GM12878 (cell line): ENCODE data around the gene MYOD1. TPM values are rescaled to one million over a fixed set of nuclear protein-coding genes. Genes with fewer than 3 reads are reported as not detected.

Experiments used
- ATAC-seq: fragments of 200-7000 bp; cut with Tn5 transposase; 3 replicates; pipeline ENCODE4 v1.9.1; 2020; ENCODE audit warnings: mild to moderate bottlenecking, moderate library complexity
- BruUV-seq: library from RNA; stranded (reverse); fragments of 400-500 nt; replicated peaks from 2 replicates; lab custom pipeline; 2021; lab: Mats Ljungman, UMichigan
- CTCF ChIA-PET: fragments of 300-600 bp; sonication (Branson Sonifier 250); formaldehyde crosslinking; extraction: SDS; loops from one replicate; lab custom pipeline; 2021; ENCODE audit warnings: inconsistent platforms; lab: Yijun Ruan, JAX
- POLR2A ChIA-PET: fragments of 350-600 bp; formaldehyde crosslinking; extraction: SDS; loops from one replicate; lab custom pipeline; 2021; ENCODE audit warnings: inconsistent platforms; lab: Charles Lee
- RAD21 ChIA-PET: fragments of 300-600 bp; sonication (Branson Sonifier 250); formaldehyde crosslinking; loops from one replicate; lab custom pipeline; 2023; ENCODE audit warnings: antibody characterized with exemption; ENCODE audit not compliant: unreplicated experiment; lab: Charles Lee
- SMC1A ChIA-PET: fragments of 300-600 bp; sonication (Branson Sonifier 250); formaldehyde crosslinking; loops from one replicate; lab custom pipeline; 2023; ENCODE audit not compliant: unreplicated experiment, uncharacterized antibody; lab: Charles Lee
- DNase-seq: peaks from one replicate; pipeline ENCODE4 v3.0.0-alpha.2; 2011; ENCODE audit warnings: low read depth, low spot score
- FAIRE-seq: peaks from 3 replicates; lab custom pipeline; 2011; peaks lifted over from hg19 to GRCh38; lab: Jason Lieb, UNC
- H2AFZ ChIP-seq: 2 replicates; pipeline ENCODE4 v1.6.0; 2011; ENCODE audit warnings: low read depth, low read length, control low read depth; ENCODE audit not compliant: control insufficient read depth
- H3K27ac ChIP-seq: 2 replicates; pipeline ENCODE4 v1.5.1; 2011; ENCODE audit warnings: control low read depth; ENCODE audit not compliant: control insufficient read depth, insufficient read depth
- H3K27me3 ChIP-seq, 2 experiments: replicated peaks in 1 of 2; 2 replicates each; pipeline versions ENCODE4 v1.6.0 to v1.6.1; 2011; ENCODE audit warnings: low read length in 1 of 2; ENCODE audit not compliant: control insufficient read depth in 2 of 2, insufficient read depth in 2 of 2
- H3K36me3 ChIP-seq, 2 experiments: 2 replicates each; pipeline ENCODE4 v1.5.1; 2011; ENCODE audit warnings: low read length in 1 of 2; ENCODE audit not compliant: control insufficient read depth in 2 of 2, insufficient read depth in 2 of 2
- H3K4me1 ChIP-seq: 2 replicates; pipeline ENCODE4 v1.6.1; 2011; ENCODE audit warnings: mild to moderate bottlenecking, low read length, moderate library complexity, mixed read lengths; ENCODE audit not compliant: control insufficient read depth, insufficient read depth
- H3K4me2 ChIP-seq: 2 replicates; pipeline ENCODE4 v1.6.0; 2011; ENCODE audit warnings: control low read depth; ENCODE audit not compliant: control insufficient read depth, insufficient read depth
- H3K4me3 ChIP-seq: fragments of 200-600 bp; sonication (generic); 2 replicates; pipeline ENCODE4 v1.5.1; 2016
- H3K79me2 ChIP-seq: 2 replicates; pipeline ENCODE4 v1.6.0; 2011; ENCODE audit warnings: low read length; ENCODE audit not compliant: control insufficient read depth, insufficient read depth
- H3K9ac ChIP-seq: 2 replicates; pipeline ENCODE4 v1.8.0; 2011; ENCODE audit warnings: low read length, control low read depth, mixed read lengths; ENCODE audit not compliant: control insufficient read depth, insufficient read depth
- H3K9me3 ChIP-seq: replicated peaks from 3 replicates; pipeline ENCODE4 v1.5.1; 2011; ENCODE audit warnings: mild to moderate bottlenecking, low read length; ENCODE audit not compliant: control insufficient read depth, insufficient read depth
- H4K20me1 ChIP-seq: 2 replicates; pipeline ENCODE4 v1.6.0; 2011; ENCODE audit not compliant: control insufficient read depth, insufficient read depth
- BCLAF1 ChIP-seq: fragments of 450-650 bp; IDR thresholded peaks from 2 replicates; pipeline ENCODE4 v1.6.1; 2017; ENCODE audit warnings: antibody characterized with exemption, mild to moderate bottlenecking, moderate library complexity
- CREM ChIP-seq: IDR thresholded peaks from 2 replicates; pipeline ENCODE4 v1.6.1; 2014; ENCODE audit warnings: antibody characterized with exemption, low read depth
- E2F8 ChIP-seq: fragments of 450-650 bp; IDR thresholded peaks from 2 replicates; pipeline ENCODE4 v1.6.1; 2018; ENCODE audit warnings: mild to moderate bottlenecking, low read depth, moderate library complexity; ENCODE audit not compliant: partially characterized antibody
- MLLT1 ChIP-seq: fragments of 450-650 bp; IDR thresholded peaks from 2 replicates; pipeline ENCODE4 v1.6.1; 2016; ENCODE audit warnings: mild to moderate bottlenecking
- NFYA ChIP-seq: IDR thresholded peaks from 2 replicates; pipeline ENCODE4 v1.6.1; 2011; ENCODE audit warnings: low read depth, mild to moderate bottlenecking, low read length, improper control_type of control experiment, borderline replicate concordance
- NR2F1 ChIP-seq: fragments of 450-650 bp; conservative IDR thresholded peaks from 2 replicates; pipeline ENCODE4 v1.6.1; 2017; ENCODE audit warnings: mild to moderate bottlenecking
- USF2 ChIP-seq: IDR thresholded peaks from 2 replicates; pipeline ENCODE4 v1.6.1; 2011; ENCODE audit warnings: low read depth, low read length, improper control_type of control experiment, borderline replicate concordance
- ZNF207 ChIP-seq: fragments of 450-650 bp; IDR thresholded peaks from 2 replicates; pipeline ENCODE4 v1.6.1; 2014; ENCODE audit warnings: antibody characterized with exemption, mild to moderate bottlenecking, borderline replicate concordance
- WGBS: methylation state at CpG from one replicate; pipeline ENCODE4 v1.1.6; 2016; ENCODE audit warnings: low lambda C conversion rate; ENCODE audit not compliant: insufficient replicate concordance, insufficient coverage; ENCODE audit errors: missing lambda C conversion rate; 5-methylcytosine and 5-hydroxymethylcytosine counted together
- in situ Hi-C: fragments of 300-500 bp; cut with MboI; formaldehyde crosslinking; loops from 9 replicates; pipeline ENCODE4 v1.14.3; 2018; ENCODE audit warnings: mixed read lengths
- intact Hi-C: fragments of 100-400 bp; cut with micrococcal nuclease; formaldehyde crosslinking; loops from one replicate; pipeline ENCODE4 v1.14.2; 2022; ENCODE audit not compliant: unreplicated experiment
- polyA plus RNA-seq, 11 experiments: library from polyadenylated mRNA; depleted of rRNA in 4 of 11; unstranded in 6 of 11; stranded (reverse) in 5 of 11; fragments of >200 nt; fragmentation: Nextera tagmentation in 4 of 11; fragmentation: Illumina TruSeq in 1 of 11; extraction: Ambion mirVana in 4 of 11; extraction: Trizol in 1 of 11; gene quantifications; 1 replicate in 1 of 11; 2 replicates in 10 of 11; pipeline versions ENCODE4 v1.2.1 to v1.2.3, GENCODE V29; 2011 to 2016; ENCODE audit warnings: inconsistent platforms in 2 of 11, missing spikeins in 2 of 11, low read depth in 1 of 11
- total RNA-seq, 4 experiments: library from RNA; depleted of rRNA in 3 of 4; stranded (reverse); fragments of >200 nt in 3 of 4; fragmentation: Illumina TruSeq in 1 of 4; extraction: Trizol in 1 of 4; gene quantifications; 2 replicates each; pipeline versions ENCODE4 v1.2.1 to v1.2.3, GENCODE V29; 2013 to 2021
- TF ChIP-seq, protein P1 (sequence below), 3 experiments: IDR thresholded peaks in 2 of 3; conservative IDR thresholded peaks in 1 of 3; 2 replicates each; pipeline ENCODE4 v1.5.1; 2011; ENCODE audit warnings: low read depth in 3 of 3, low read length in 3 of 3, mild to moderate bottlenecking in 3 of 3, control low read depth in 2 of 3, moderate library complexity in 2 of 3, inconsistent platforms in 1 of 3, mixed read lengths in 1 of 3; ENCODE audit not compliant: control insufficient read depth in 2 of 3, insufficient read depth in 1 of 3; ENCODE audit errors: extremely low read depth in 1 of 3

The MYOD1 gene
- total and polyA plus RNA-seq, 10 of the 15 experiments (the other 5 are each of a cell fraction or from before 2014, with no cell fraction given) = not detected

DNA sequence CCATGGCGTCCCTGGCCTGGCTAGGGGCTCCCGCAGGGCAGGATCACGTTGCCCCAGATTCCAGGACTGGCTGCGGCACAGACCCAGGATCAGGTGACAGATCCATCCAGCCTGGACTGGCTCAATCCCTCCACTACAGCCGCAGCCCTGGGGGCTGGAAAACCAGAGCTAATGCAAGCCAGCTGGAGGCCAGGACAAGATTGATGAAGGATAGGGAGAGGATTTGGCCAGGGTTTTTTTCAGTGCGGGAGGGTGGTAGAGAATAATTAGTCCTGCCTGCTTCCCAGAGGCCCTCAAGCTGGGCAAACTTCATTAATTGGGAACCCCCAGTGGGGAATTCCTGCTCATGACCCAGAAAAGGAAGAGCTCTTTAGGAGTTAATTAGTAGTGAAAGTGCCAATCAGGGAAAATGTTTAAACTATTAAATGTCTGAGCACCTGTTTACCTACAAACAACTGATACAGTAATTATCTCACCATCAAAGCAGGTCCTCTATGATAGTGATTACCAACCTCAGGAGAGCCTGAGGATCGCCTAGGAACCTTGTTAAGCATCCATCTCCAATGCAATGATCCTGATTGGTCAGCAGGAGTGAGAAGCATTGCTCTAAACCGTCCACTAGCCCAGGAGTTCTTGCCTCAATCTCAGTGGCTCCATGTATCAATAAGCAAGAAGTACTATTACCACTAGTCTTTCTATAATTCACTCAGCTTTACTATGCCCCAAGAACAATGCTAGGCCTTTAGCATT is 33.0 kb upstream of the MYOD1 start:
- no peak overlapping the region for H3K4me3 ChIP-seq
- H3K4me2 ChIP-seq = no peak overlapping the region
- 8% methylated on average over 5 of the region's 8 CpGs for WGBS
- no peaks in the 10 kb centered on the region for H3K79me2 ChIP-seq
- peaks cover 0 to 5% of the 10 kb centered on the region in 2 experiments for H3K27me3 ChIP-seq
- no TSS peak for BruUV-seq
- no peak for ATAC-seq
- no peaks in the 10 kb centered on the region; the same call in 2 of the 3 replicates for H3K9me3 ChIP-seq
- SMC1A ChIA-PET = no interaction called here
- TF ChIP-seq CREM (no peak), ZNF207 (no peak), NFYA (no peak), USF2 (no peak), NR2F1 (no peak), MLLT1 (no peak), BCLAF1 (no peak), E2F8 (no peak)
- TF ChIP-seq, protein P1, sequence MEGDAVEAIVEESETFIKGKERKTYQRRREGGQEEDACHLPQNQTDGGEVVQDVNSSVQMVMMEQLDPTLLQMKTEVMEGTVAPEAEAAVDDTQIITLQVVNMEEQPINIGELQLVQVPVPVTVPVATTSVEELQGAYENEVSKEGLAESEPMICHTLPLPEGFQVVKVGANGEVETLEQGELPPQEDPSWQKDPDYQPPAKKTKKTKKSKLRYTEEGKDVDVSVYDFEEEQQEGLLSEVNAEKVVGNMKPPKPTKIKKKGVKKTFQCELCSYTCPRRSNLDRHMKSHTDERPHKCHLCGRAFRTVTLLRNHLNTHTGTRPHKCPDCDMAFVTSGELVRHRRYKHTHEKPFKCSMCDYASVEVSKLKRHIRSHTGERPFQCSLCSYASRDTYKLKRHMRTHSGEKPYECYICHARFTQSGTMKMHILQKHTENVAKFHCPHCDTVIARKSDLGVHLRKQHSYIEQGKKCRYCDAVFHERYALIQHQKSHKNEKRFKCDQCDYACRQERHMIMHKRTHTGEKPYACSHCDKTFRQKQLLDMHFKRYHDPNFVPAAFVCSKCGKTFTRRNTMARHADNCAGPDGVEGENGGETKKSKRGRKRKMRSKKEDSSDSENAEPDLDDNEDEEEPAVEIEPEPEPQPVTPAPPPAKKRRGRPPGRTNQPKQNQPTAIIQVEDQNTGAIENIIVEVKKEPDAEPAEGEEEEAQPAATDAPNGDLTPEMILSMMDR (IDR thresholded peaks at IDR 0.05 in 2 of 3, conservative IDR thresholded peaks at IDR 0.05 in 1 of 3; ENCODE audit: control insufficient read depth in 2 of 3, extremely low read depth in 1 of 3, insufficient read depth in 1 of 3, low read depth in 3 of 3, low read length in 3 of 3) = no peak
- no peak overlapping the region for H3K27ac ChIP-seq
- no peak overlapping the region for H3K9ac ChIP-seq
- no peaks in the 10 kb centered on the region for H4K20me1 ChIP-seq
- DNase-seq = no peak
- FAIRE-seq = no peak
- in situ Hi-C loops = no loop called here
- RAD21 ChIA-PET = no interaction called here
- POLR2A ChIA-PET = no interaction called here
- CTCF ChIA-PET = interaction anchor here (1.4 kb wide), 1 partner anchor 43 kb away, joined by 5 read pairs; no protein-coding TSS in a partner anchor
- no peak overlapping the region for H2AFZ ChIP-seq
- intact Hi-C loops = no loop called here
- no peaks in the 10 kb centered on the region for H3K36me3 ChIP-seq
- H3K4me1 ChIP-seq = no peaks in the 10 kb centered on the region
